ENCODE measurements around the gene VWA3B. TPM values are rescaled to one million over a fixed set of nuclear protein-coding genes. Genes with fewer than 3 reads are reported as not detected.
A peak's percentile ranks its signal among the peaks of the same experiment; 100 is the strongest.

VWA3B gene
- total and polyA plus RNA-seq, 4 donors, result 3.5 to 29.2 (median 11.2) TPM

GRCh38 chr2:98236935-98237334 is 150.0 kb downstream of the VWA3B start:
- no peak for TF ChIP-seq CTCF (IDR thresholded peaks at IDR 0.05; ENCODE audit: control extremely low read depth, extremely low read depth)
- ATAC-seq (ENCODE audit: insufficient read depth, low FRiP score) (no peak), DNase-seq (no peak)
- Histone ChIP-seq H3K9me3 (ENCODE audit: control insufficient read depth in 4 of 4, insufficient read depth in 3 of 4, low read length in 3 of 4) (no peaks in the 10 kb centered on the region), H3K27me3 (ENCODE audit: control insufficient read depth in 3 of 3, insufficient read depth in 3 of 3, low read length in 2 of 3) (no peaks in the 10 kb centered on the region), H3K4me1 (ENCODE audit: control insufficient read depth in 5 of 5, insufficient read depth in 5 of 5, low read length in 5 of 5) (peaks cover 0 to 9% (median 0%) of the 10 kb centered on the region in 5 donors), H3K4me3 (no peak overlapping the region), H3K36me3 (ENCODE audit: control insufficient read depth in 4 of 4, insufficient read depth in 4 of 4, low read length in 4 of 4) (no peaks in the 10 kb centered on the region), H3K27ac (ENCODE audit: low read depth in 1 of 2, low read length in 1 of 2) (no peak overlapping the region), H3K9ac (ENCODE audit: insufficient read depth in 1 of 2, low read length in 2 of 2) (no peak overlapping the region)
- 90 to 96% methylated on average over 11 of the region's 11 CpGs for WGBS, 2 donors

GRCh38 chr2:98240786-98241398 is 153.9 kb downstream of the VWA3B start:
- H3K27me3 ChIP-seq (ENCODE audit: control insufficient read depth in 3 of 3, insufficient read depth in 3 of 3, low read length in 2 of 3), result no peaks in the 10 kb centered on the region
- no peak overlapping the region for H3K9ac ChIP-seq (ENCODE audit: insufficient read depth in 1 of 2, low read length in 2 of 2)
- peaks cover 0 to 9% (median 0%) of the 10 kb centered on the region in 5 donors for H3K4me1 ChIP-seq (ENCODE audit: control insufficient read depth in 5 of 5, insufficient read depth in 5 of 5, low read length in 5 of 5)
- H3K9me3 ChIP-seq (ENCODE audit: control insufficient read depth in 4 of 4, insufficient read depth in 3 of 4, low read length in 3 of 4), result no peaks in the 10 kb centered on the region
- no peak overlapping the region for H3K27ac ChIP-seq (ENCODE audit: low read depth in 1 of 2, low read length in 1 of 2)
- ATAC-seq (ENCODE audit: insufficient read depth, low FRiP score), result no peak
- no peak for TF ChIP-seq CTCF (IDR thresholded peaks at IDR 0.05; ENCODE audit: control extremely low read depth, extremely low read depth)
- peak; percentile 19 to 76 (median 49) for DNase-seq
- no peak overlapping the region for H3K4me3 ChIP-seq
- WGBS, 2 donors, result 35 to 41% methylated on average over 3 of the region's 3 CpGs
- H3K36me3 ChIP-seq (ENCODE audit: control insufficient read depth in 4 of 4, insufficient read depth in 4 of 4, low read length in 4 of 4), result no peaks in the 10 kb centered on the region

- H3K27ac ChIP-seq (ENCODE audit: low read depth in 1 of 2, low read length in 1 of 2), result no peak overlapping the region
- no peak overlapping the region for H3K4me3 ChIP-seq
- no peak for ATAC-seq (ENCODE audit: insufficient read depth, low FRiP score)
- 71 to 73% methylated on average over 2 of the region's 2 CpGs for WGBS, 2 donors
- H3K9me3 ChIP-seq (ENCODE audit: control insufficient read depth in 4 of 4, insufficient read depth in 3 of 4, low read length in 3 of 4), result no peaks in the 10 kb centered on the region
- DNase-seq, result no peak
- no peaks in the 10 kb centered on the region for H3K36me3 ChIP-seq (ENCODE audit: control insufficient read depth in 4 of 4, insufficient read depth in 4 of 4, low read length in 4 of 4)
- H3K9ac ChIP-seq (ENCODE audit: insufficient read depth in 1 of 2, low read length in 2 of 2), result no peak overlapping the region
- TF ChIP-seq CTCF (IDR thresholded peaks at IDR 0.05; ENCODE audit: control extremely low read depth, extremely low read depth), result no peak
- H3K27me3 ChIP-seq (ENCODE audit: control insufficient read depth in 3 of 3, insufficient read depth in 3 of 3, low read length in 2 of 3), result no peaks in the 10 kb centered on the region
- peaks cover 0 to 9% (median 0%) of the 10 kb centered on the region in 5 donors for H3K4me1 ChIP-seq (ENCODE audit: control insufficient read depth in 5 of 5, insufficient read depth in 5 of 5, low read length in 5 of 5)
Observed at GRCh38 chr2:98241592-98241991, 154.6 kb downstream of the VWA3B start.

GRCh38 chr2:98242003-98242402 is 155.0 kb downstream of the VWA3B start:
- H3K9ac ChIP-seq (ENCODE audit: insufficient read depth in 1 of 2, low read length in 2 of 2), result no peak overlapping the region
- H3K4me3 ChIP-seq, result no peak overlapping the region
- H3K27me3 ChIP-seq (ENCODE audit: control insufficient read depth in 3 of 3, insufficient read depth in 3 of 3, low read length in 2 of 3), result no peaks in the 10 kb centered on the region
- WGBS, 2 donors, result 90 to 92% methylated on average over 5 of the region's 5 CpGs
- H3K4me1 ChIP-seq (ENCODE audit: control insufficient read depth in 5 of 5, insufficient read depth in 5 of 5, low read length in 5 of 5), result peaks cover 0 to 9% (median 0%) of the 10 kb centered on the region in 5 donors
- no peak for TF ChIP-seq CTCF (IDR thresholded peaks at IDR 0.05; ENCODE audit: control extremely low read depth, extremely low read depth)
- DNase-seq (no peak), ATAC-seq (ENCODE audit: insufficient read depth, low FRiP score) (no peak)
- no peaks in the 10 kb centered on the region for H3K9me3 ChIP-seq (ENCODE audit: control insufficient read depth in 4 of 4, insufficient read depth in 3 of 4, low read length in 3 of 4)
- no peak overlapping the region for H3K27ac ChIP-seq (ENCODE audit: low read depth in 1 of 2, low read length in 1 of 2)
- no peaks in the 10 kb centered on the region for H3K36me3 ChIP-seq (ENCODE audit: control insufficient read depth in 4 of 4, insufficient read depth in 4 of 4, low read length in 4 of 4)
